Head of caudate nucleus (tissue), 42 donors: ENCODE results near the gene SLC30A7.
"Not testable (repeated sequence)": the region's sequence is repeated elsewhere in the genome, so short reads cannot be mapped to it uniquely, and the experiment has no call there.

Experiments used
- DNase-seq, 42 donors: peaks; one replicate each; pipeline versions ENCODE4 v3.0.0 to v3.0.0-alpha.2; 2020 to 2021; ENCODE audit warnings: mixed read lengths in 7 of 42
- intact Hi-C: fragments of 100-400 bp; cut with DNase I; formaldehyde crosslinking; loops from one replicate; pipeline ENCODE4 v1.15.0; 2022

The SLC30A7 gene

GRCh38 chr1:100895540-100896480 is at the start of gene SLC30A7:
TSS of gene SLC30A7 (plus strand) at chr1:100896090. CDS start at chr1:100896263, 173 bp downstream.
- DNase-seq = peak; percentile 88 to 98 (median 96)
- intact Hi-C loops = loop anchor here (10.0 kb wide), 2 partner anchors 761 to 861 kb away; partner anchors contain the start of genes SASS6 and TRMT13

- intact Hi-C loops = no loop called here
- DNase-seq = no peak
Measured at GRCh38 chr1:100847361-100848082, 48.4 kb upstream of the SLC30A7 start.

- DNase-seq = no peak
- intact Hi-C loops = no loop called here
Measured at GRCh38 chr1:100851726-100852125, 44.2 kb upstream of the SLC30A7 start.

GRCh38 chr1:100852976-100853375 is 42.9 kb upstream of the SLC30A7 start:
- intact Hi-C loops = no loop called here
- DNase-seq = no peak

- intact Hi-C loops = not testable (repeated sequence)
Measured at GRCh38 chr1:100855116-100855515, 40.8 kb upstream of the SLC30A7 start.

GRCh38 chr1:100860397-100860991 is 35.4 kb upstream of the SLC30A7 start:
- intact Hi-C loops = no loop called here
- DNase-seq = no peak

More at GRCh38 chr1:100855116-100855515, 40.8 kb upstream of the SLC30A7 start:
- DNase-seq = not testable (repeated sequence)

GRCh38 chr1:100861379-100861778 is 34.5 kb upstream of the SLC30A7 start:
- intact Hi-C loops = no loop called here
- peak in 2 of 42 donors; percentile 25 to 43 for DNase-seq

- DNase-seq = peak in 2 of 42 donors; percentile 9 to 25
- intact Hi-C loops = no loop called here
Measured at GRCh38 chr1:100862591-100862990, 33.3 kb upstream of the SLC30A7 start.

- intact Hi-C loops = loop anchor here (5.0 kb wide), 1 partner anchor 404 kb away; no protein-coding TSS in a partner anchor
- peak in 2 of 42 donors; percentile 19 to 27 for DNase-seq
Measured at GRCh38 chr1:100866041-100866900, 29.6 kb upstream of the SLC30A7 start.

- intact Hi-C loops = loop anchor here (5.0 kb wide), 1 partner anchor 405 kb away; no protein-coding TSS in a partner anchor
- DNase-seq = no peak
Measured at GRCh38 chr1:100866901-100867206, 29.0 kb upstream of the SLC30A7 start.

GRCh38 chr1:100868364-100868995 is 27.4 kb upstream of the SLC30A7 start:
- DNase-seq = no peak
- intact Hi-C loops = loop anchor here (5.0 kb wide), 1 partner anchor 406 kb away; no protein-coding TSS in a partner anchor

GRCh38 chr1:100869996-100870395 is 25.9 kb upstream of the SLC30A7 start:
- intact Hi-C loops = loop anchor here (5.0 kb wide), 1 partner anchor 408 kb away; no protein-coding TSS in a partner anchor
- DNase-seq = no peak

GRCh38 chr1:100874433-100874832 is 21.5 kb upstream of the SLC30A7 start:
- no peak for DNase-seq
- intact Hi-C loops = no loop called here

- intact Hi-C loops = no loop called here
- DNase-seq = no peak
Measured at GRCh38 chr1:100875228-100875627, 20.7 kb upstream of the SLC30A7 start.

- DNase-seq = no peak
- intact Hi-C loops = no loop called here
Measured at GRCh38 chr1:100876291-100876690, 19.6 kb upstream of the SLC30A7 start.

- intact Hi-C loops = no loop called here
- DNase-seq = no peak
Measured at GRCh38 chr1:100879422-100879821, 16.5 kb upstream of the SLC30A7 start.

GRCh38 chr1:100881687-100882086 is 14.2 kb upstream of the SLC30A7 start:
- DNase-seq = no peak
- intact Hi-C loops = no loop called here

- intact Hi-C loops = no loop called here
- DNase-seq = no peak
Measured at GRCh38 chr1:100882698-100883097, 13.2 kb upstream of the SLC30A7 start.
